Measurements from ENCODE around the gene ANKRD55.

DNA sequence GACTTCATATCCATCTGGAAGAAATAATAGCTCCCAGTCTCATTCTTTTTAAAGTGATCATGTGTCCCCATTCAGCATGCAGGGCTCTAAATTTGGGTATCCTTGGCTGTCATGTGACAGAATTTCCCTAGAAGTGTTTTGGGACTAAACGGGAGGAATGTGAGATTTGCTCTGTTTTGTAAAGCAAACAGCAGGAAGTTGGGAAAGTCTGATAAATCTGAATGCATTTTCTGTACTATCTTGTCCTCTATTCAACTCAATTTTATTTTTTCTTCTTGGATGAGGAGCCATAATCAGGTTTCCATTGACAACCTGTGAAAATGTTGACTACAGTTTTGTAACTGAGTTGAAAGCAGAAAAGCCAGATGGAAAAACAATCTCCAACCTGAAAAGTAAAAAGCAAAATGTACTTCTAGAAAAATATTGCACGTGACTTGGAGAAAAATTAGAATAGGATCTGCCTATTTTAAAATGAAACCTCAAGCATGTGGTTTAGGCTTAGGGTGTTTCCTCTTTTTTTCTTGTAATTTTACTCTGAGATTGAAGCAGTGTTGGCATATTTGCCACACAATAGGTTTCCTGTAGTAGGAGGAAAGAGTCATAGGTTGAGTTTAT, 162.2 kb downstream of the ANKRD55 start:
- TF ChIP-seq, protein P1, sequence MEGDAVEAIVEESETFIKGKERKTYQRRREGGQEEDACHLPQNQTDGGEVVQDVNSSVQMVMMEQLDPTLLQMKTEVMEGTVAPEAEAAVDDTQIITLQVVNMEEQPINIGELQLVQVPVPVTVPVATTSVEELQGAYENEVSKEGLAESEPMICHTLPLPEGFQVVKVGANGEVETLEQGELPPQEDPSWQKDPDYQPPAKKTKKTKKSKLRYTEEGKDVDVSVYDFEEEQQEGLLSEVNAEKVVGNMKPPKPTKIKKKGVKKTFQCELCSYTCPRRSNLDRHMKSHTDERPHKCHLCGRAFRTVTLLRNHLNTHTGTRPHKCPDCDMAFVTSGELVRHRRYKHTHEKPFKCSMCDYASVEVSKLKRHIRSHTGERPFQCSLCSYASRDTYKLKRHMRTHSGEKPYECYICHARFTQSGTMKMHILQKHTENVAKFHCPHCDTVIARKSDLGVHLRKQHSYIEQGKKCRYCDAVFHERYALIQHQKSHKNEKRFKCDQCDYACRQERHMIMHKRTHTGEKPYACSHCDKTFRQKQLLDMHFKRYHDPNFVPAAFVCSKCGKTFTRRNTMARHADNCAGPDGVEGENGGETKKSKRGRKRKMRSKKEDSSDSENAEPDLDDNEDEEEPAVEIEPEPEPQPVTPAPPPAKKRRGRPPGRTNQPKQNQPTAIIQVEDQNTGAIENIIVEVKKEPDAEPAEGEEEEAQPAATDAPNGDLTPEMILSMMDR (IDR thresholded peaks at IDR 0.05; ENCODE audit: low read length), result no peak
- no peak for TF ChIP-seq EZH2phosphoT487 (IDR thresholded peaks at IDR 0.05; ENCODE audit: low read length)
